ENCODE results near the gene CARD11.
"Not testable (repeated sequence)": the region's sequence is repeated elsewhere in the genome, so short reads cannot be mapped to it uniquely, and the experiment has no call there.

The CARD11 gene

GRCh38 chr7:2959103-2959680 lies 84.5 kb downstream of the CARD11 start:
- DNase-seq: no peak

GRCh38 chr7:2958416-2959102 lies 85.1 kb downstream of the CARD11 start:
- no peak for DNase-seq

GRCh38 chr7:2957369-2957727 lies 86.3 kb downstream of the CARD11 start:
- DNase-seq: not testable (repeated sequence)

GRCh38 chr7:2956526-2957368 lies 86.9 kb downstream of the CARD11 start:
- DNase-seq: no peak

- DNase-seq: no peak
Measured at GRCh38 chr7:2956076-2956475, 87.6 kb downstream of the CARD11 start.

- no peak for DNase-seq
Measured at GRCh38 chr7:2955269-2955668, 88.4 kb downstream of the CARD11 start.

GRCh38 chr7:2954433-2954853 lies 89.2 kb downstream of the CARD11 start:
- no peak for DNase-seq

- DNase-seq: no peak
Measured at GRCh38 chr7:2953588-2954407, 89.9 kb downstream of the CARD11 start.

- DNase-seq: no peak
Measured at GRCh38 chr7:2953099-2953498, 90.6 kb downstream of the CARD11 start.

- no peak for DNase-seq
Measured at GRCh38 chr7:2952316-2952715, 91.4 kb downstream of the CARD11 start.

- DNase-seq: no peak
Measured at GRCh38 chr7:2950578-2950977, 93.1 kb downstream of the CARD11 start.

- no peak for DNase-seq
Measured at GRCh38 chr7:2948749-2949148, 94.9 kb downstream of the CARD11 start.

- no peak for DNase-seq
Measured at GRCh38 chr7:2947058-2947780, 96.4 kb downstream of the CARD11 start.

GRCh38 chr7:2945171-2945570 lies 98.5 kb downstream of the CARD11 start:
- DNase-seq: no peak

GRCh38 chr7:2944739-2945138 lies 98.9 kb downstream of the CARD11 start:
- DNase-seq: no peak

GRCh38 chr7:2943851-2944601 lies 99.6 kb downstream of the CARD11 start:
- DNase-seq: no peak

- DNase-seq: no peak
Measured at GRCh38 chr7:2941216-2941859, 102.3 kb downstream of the CARD11 start.

GRCh38 chr7:2940466-2940865 lies 103.2 kb downstream of the CARD11 start:
- no peak for DNase-seq

- no peak for DNase-seq
Measured at GRCh38 chr7:2939193-2939885, 104.3 kb downstream of the CARD11 start.

- no peak for DNase-seq
Measured at GRCh38 chr7:2938514-2939192, 105.0 kb downstream of the CARD11 start.
